H9 (cell line): ENCODE measurements around the gene NUP43. TPM values are rescaled to one million over a fixed set of nuclear protein-coding genes. Genes with fewer than 3 reads are reported as not detected.

Source experiments
- DNase-seq: peaks from one replicate; pipeline ENCODE4 v3.0.0-alpha.2; 2017
- H2AFZ ChIP-seq: one replicate; pipeline ENCODE4 v1.6.1; 2013; ENCODE audit warnings: mild to moderate bottlenecking, low read length, control low read depth, moderate library complexity
- H2AK5ac ChIP-seq: 2 replicates; pipeline ENCODE4 v1.6.1; 2013; ENCODE audit warnings: low read length, control low read depth, mixed read lengths; ENCODE audit not compliant: insufficient read length
- H2BK120ac ChIP-seq: one replicate; pipeline ENCODE4 v1.6.1; 2013; ENCODE audit warnings: low read depth, mild to moderate bottlenecking, low read length, control low read depth, inconsistent platforms; ENCODE audit not compliant: poor library complexity, severe bottlenecking
- H2BK12ac ChIP-seq: 2 replicates; pipeline ENCODE4 v1.6.1; 2013; ENCODE audit warnings: low read length, control low read depth, mixed read lengths, low read depth; ENCODE audit not compliant: insufficient read length
- H2BK15ac ChIP-seq: 2 replicates; pipeline ENCODE4 v1.6.1; 2013; ENCODE audit warnings: low read depth, low read length, control low read depth
- H2BK20ac ChIP-seq: one replicate; pipeline ENCODE4 v1.6.1; 2013; ENCODE audit warnings: low read depth, mild to moderate bottlenecking, low read length, control low read depth, inconsistent platforms; ENCODE audit not compliant: poor library complexity, severe bottlenecking
- H2BK5ac ChIP-seq: 2 replicates; pipeline ENCODE4 v1.6.1; 2013; ENCODE audit warnings: low read length, control low read depth, mixed read lengths; ENCODE audit not compliant: insufficient read length
- H3K14ac ChIP-seq: 2 replicates; pipeline ENCODE4 v1.6.1; 2013; ENCODE audit warnings: low read length, control low read depth; ENCODE audit not compliant: insufficient read depth
- H3K18ac ChIP-seq: 2 replicates; pipeline ENCODE4 v1.6.1; 2013; ENCODE audit warnings: low read depth, mild to moderate bottlenecking, mixed read lengths, low read length, control low read depth; ENCODE audit not compliant: insufficient read length
- H3K23ac ChIP-seq: 2 replicates; pipeline ENCODE4 v1.6.1; 2013; ENCODE audit warnings: low read length, control low read depth, mixed read lengths, low read depth; ENCODE audit not compliant: insufficient read length
- H3K23me2 ChIP-seq: 2 replicates; pipeline ENCODE4 v1.6.1; 2013; ENCODE audit warnings: low read depth, mild to moderate bottlenecking, mixed read lengths, low read length, control low read depth; ENCODE audit not compliant: insufficient read length, poor library complexity, severe bottlenecking
- H3K27ac ChIP-seq: 2 replicates; pipeline ENCODE4 v1.5.1; 2013; ENCODE audit warnings: low read length, control low read depth, mixed read lengths, low read depth; ENCODE audit not compliant: insufficient read length
- H3K27me3 ChIP-seq: 2 replicates; pipeline ENCODE4 v1.6.1; 2013; ENCODE audit warnings: low read length, control low read depth, inconsistent platforms; ENCODE audit not compliant: insufficient read depth
- H3K4ac ChIP-seq: 2 replicates; pipeline ENCODE4 v1.6.1; 2013; ENCODE audit warnings: low read depth, mild to moderate bottlenecking, control low read depth, inconsistent platforms, low read length, moderate library complexity
- H3K4me1 ChIP-seq: 2 replicates; pipeline ENCODE4 v1.6.1; 2013; ENCODE audit warnings: low read length, control low read depth, inconsistent platforms; ENCODE audit not compliant: insufficient read depth
- H3K4me2 ChIP-seq: 2 replicates; pipeline ENCODE4 v1.6.1; 2013; ENCODE audit warnings: low read length, control low read depth, mixed read lengths; ENCODE audit not compliant: insufficient read length, insufficient read depth
- H3K56ac ChIP-seq: 2 replicates; pipeline ENCODE4 v1.6.1; 2013; ENCODE audit warnings: low read depth, mild to moderate bottlenecking, mixed read lengths, low read length, control low read depth; ENCODE audit not compliant: insufficient read length
- H3K79me1 ChIP-seq: 2 replicates; pipeline ENCODE4 v1.6.1; 2013; ENCODE audit warnings: low read depth, mild to moderate bottlenecking, moderate library complexity, low read length, control low read depth, inconsistent platforms; ENCODE audit not compliant: insufficient read depth, poor library complexity, severe bottlenecking
- H3K79me2 ChIP-seq: 2 replicates; pipeline ENCODE4 v1.6.1; 2013; ENCODE audit warnings: low read length, control low read depth, inconsistent platforms; ENCODE audit not compliant: insufficient read depth
- H3K9ac ChIP-seq: 2 replicates; pipeline ENCODE4 v1.6.1; 2013; ENCODE audit warnings: low read length, control low read depth, mixed read lengths; ENCODE audit not compliant: insufficient read length; ENCODE audit errors: extremely low read depth
- H3K9me3 ChIP-seq: one replicate; pipeline ENCODE4 v1.6.1; 2013; ENCODE audit warnings: low read depth, low read length, inconsistent platforms; ENCODE audit not compliant: control insufficient read depth
- H3T11ph ChIP-seq: one replicate; pipeline ENCODE4 v1.6.1; 2013; ENCODE audit warnings: mild to moderate bottlenecking, low read length, control low read depth, inconsistent platforms
- H4K20me1 ChIP-seq: one replicate; pipeline ENCODE4 v1.6.1; 2013; ENCODE audit not compliant: control insufficient read depth, insufficient read length, insufficient read depth
- H4K5ac ChIP-seq: 2 replicates; pipeline ENCODE4 v1.6.1; 2013; ENCODE audit warnings: low read depth, mild to moderate bottlenecking, mixed read lengths, low read length, control low read depth; ENCODE audit not compliant: insufficient read length
- H4K8ac ChIP-seq: replicated peaks from 2 replicates; pipeline ENCODE4 v1.6.1; 2013; ENCODE audit warnings: low read length, control low read depth, mixed read lengths, low read depth; ENCODE audit not compliant: insufficient read length
- H4K91ac ChIP-seq: 2 replicates; pipeline ENCODE4 v1.6.1; 2013; ENCODE audit warnings: low read depth, mild to moderate bottlenecking, moderate library complexity, mixed read lengths, low read length, control low read depth; ENCODE audit not compliant: insufficient read length
- H3K27ac Mint-ChIP-seq, 3 experiments: 2 replicates in 2 of 3; 3 replicates in 1 of 3; pipeline ENCODE4 v1.8.0; 2020 to 2021; ENCODE audit warnings: mixed read lengths in 3 of 3, mild to moderate bottlenecking in 1 of 3, moderate library complexity in 1 of 3
- H3K27me3 Mint-ChIP-seq: 2 replicates; pipeline ENCODE4 v1.8.0; 2021; ENCODE audit warnings: low read depth, mild to moderate bottlenecking, moderate library complexity, mixed read lengths
- H3K36me3 Mint-ChIP-seq, 3 experiments: 2 replicates in 2 of 3; 3 replicates in 1 of 3; pipeline ENCODE4 v1.8.0; 2020 to 2021; ENCODE audit warnings: low read depth in 3 of 3, mixed read lengths in 3 of 3; ENCODE audit not compliant: insufficient read depth in 1 of 3
- H3K4me1 Mint-ChIP-seq, 2 experiments: 2 replicates each; pipeline ENCODE4 v1.8.0; 2020; ENCODE audit warnings: mixed read lengths in 2 of 2
- H3K4me3 Mint-ChIP-seq, 2 experiments: 2 replicates in 1 of 2; 3 replicates in 1 of 2; pipeline ENCODE4 v1.8.0; 2020 to 2021; ENCODE audit warnings: mild to moderate bottlenecking in 2 of 2, mixed read lengths in 2 of 2, moderate library complexity in 1 of 2
- H3K9me3 Mint-ChIP-seq, 2 experiments: 2 replicates in 1 of 2; 3 replicates in 1 of 2; pipeline ENCODE4 v1.8.0; 2020; ENCODE audit warnings: mild to moderate bottlenecking in 2 of 2, mixed read lengths in 2 of 2, moderate library complexity in 1 of 2
- CTCF ChIP-seq: fragments of 200-600 bp; sonication (generic); conservative IDR thresholded peaks from 3 replicates; pipeline ENCODE4 v1.8.0; 2021; ENCODE audit warnings: antibody characterized with exemption, mild to moderate bottlenecking
- WGBS: extraction: QIAGEN DNeasy Blood & Tissue Kit; methylation state at CpG from one replicate; pipeline ENCODE4 v1.1.7; 2013; ENCODE audit warnings: missing lambda C conversion rate, low lambda C conversion rate, mixed read lengths; ENCODE audit not compliant: insufficient read length; ENCODE audit errors: extremely low coverage; 5-methylcytosine and 5-hydroxymethylcytosine counted together
- total RNA-seq: library from RNA; stranded (reverse); gene quantifications from 2 replicates; pipeline ENCODE4 v1.2.1, GENCODE V29; 2021

The NUP43 gene
- total RNA-seq, 1 experiment from 2014 or later = 92.1 TPM

GRCh38 chr6:149729824-149730223 lies 16.5 kb downstream of the NUP43 start:
- Histone ChIP-seq H4K20me1 (no peaks in the 10 kb centered on the region), H2BK20ac (no peak overlapping the region), H2BK15ac (no peak overlapping the region), H4K91ac (no peak overlapping the region), H3K4ac (no peak overlapping the region), H2BK120ac (no peak overlapping the region), H3K56ac (no peak overlapping the region), H2BK12ac (no peak overlapping the region), H4K5ac (no peak overlapping the region), H3K18ac (no peak overlapping the region), H3K23ac (no peak overlapping the region), H3K4me2 (no peak overlapping the region), H3K14ac (no peak overlapping the region), H2AFZ (no peak overlapping the region), H3T11ph (no peak overlapping the region), H3K79me1 (no peaks in the 10 kb centered on the region), H2BK5ac (no peak overlapping the region), H3K27ac (no peak overlapping the region), H3K79me2 (no peaks in the 10 kb centered on the region), H3K9ac (no peak overlapping the region), H4K8ac (no peak overlapping the region), H3K9me3 (no peaks in the 10 kb centered on the region), H3K4me1 (no peaks in the 10 kb centered on the region), H3K23me2 (no peaks in the 10 kb centered on the region), H3K27me3 (no peaks in the 10 kb centered on the region), H2AK5ac (no peak overlapping the region)
- no peak for DNase-seq
- no CpG with 5 or more reads among the region's 8 CpGs for WGBS
- no peaks in the 10 kb centered on the region for H3K27me3 Mint-ChIP-seq
- H3K9me3 Mint-ChIP-seq = no peaks in the 10 kb centered on the region
- no peaks in the 10 kb centered on the region for H3K4me1 Mint-ChIP-seq
- no peak overlapping the region for H3K27ac Mint-ChIP-seq
- TF ChIP-seq CTCF = no peak
- no peak overlapping the region for H3K4me3 Mint-ChIP-seq
- peaks cover 11 to 82% (median 55%) of the 10 kb centered on the region in 3 experiments; a peak in 6 of 7 replicates for H3K36me3 Mint-ChIP-seq
